Stimulated activated CD8-positive, alpha-beta memory T cell treated with anti-CD3 and anti-CD28 coated beads, Interleukin-12 subunit alpha, Interleukin-12 subunit beta, amount 100 ng/mL, for 4 hours (primary cell): ENCODE measurements around the gene AHNAK2.
"Not testable (repeated sequence)": the region's sequence is repeated elsewhere in the genome, so short reads cannot be mapped to it uniquely, and the experiment has no call there.

ENCODE experiments used
- DNase-seq: peaks from one replicate; pipeline ENCODE4 v3.0.0-alpha.2; 2020; ENCODE audit warnings: low read depth

The AHNAK2 gene

DNA sequence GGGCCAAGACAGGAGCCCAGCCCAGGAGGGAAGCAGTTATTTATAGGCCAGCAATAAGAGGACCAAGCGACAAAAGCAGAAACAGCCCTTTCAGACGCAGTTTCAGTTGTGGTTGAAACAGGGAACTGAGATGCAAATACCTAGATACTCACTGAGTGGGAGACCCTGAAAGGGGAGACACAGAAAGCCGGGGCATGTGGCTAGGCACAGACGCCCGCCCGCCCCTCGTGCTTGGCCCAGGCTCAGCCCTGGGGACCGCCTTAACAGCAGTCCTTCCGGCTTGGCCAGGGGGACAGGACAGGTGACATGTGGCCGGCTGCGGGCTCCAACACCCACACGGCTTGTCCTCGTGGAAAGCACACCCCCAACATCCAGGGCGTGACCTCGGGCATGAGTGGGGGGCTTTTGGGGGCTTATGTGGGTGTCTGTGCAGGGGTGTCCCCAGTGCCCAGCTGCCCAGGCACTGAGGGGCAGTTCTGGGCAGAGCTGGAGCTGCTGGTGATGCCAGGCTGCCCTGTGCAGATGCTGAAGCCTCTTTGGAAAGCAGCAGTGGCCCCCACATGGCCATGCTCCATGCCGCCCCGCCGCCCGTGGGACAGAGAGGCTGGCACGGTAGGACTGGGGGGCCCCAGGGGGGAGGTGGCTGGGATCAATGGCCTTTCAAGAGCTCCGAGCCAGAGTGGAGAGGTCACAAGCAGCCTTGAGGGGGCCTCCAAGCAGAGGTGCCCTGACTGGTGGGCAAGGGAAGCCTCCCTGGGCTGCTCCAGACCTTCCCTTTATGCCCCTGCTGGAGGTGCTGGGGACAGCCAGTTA, 51.3 kb downstream of the AHNAK2 start:
- no peak for DNase-seq

DNA sequence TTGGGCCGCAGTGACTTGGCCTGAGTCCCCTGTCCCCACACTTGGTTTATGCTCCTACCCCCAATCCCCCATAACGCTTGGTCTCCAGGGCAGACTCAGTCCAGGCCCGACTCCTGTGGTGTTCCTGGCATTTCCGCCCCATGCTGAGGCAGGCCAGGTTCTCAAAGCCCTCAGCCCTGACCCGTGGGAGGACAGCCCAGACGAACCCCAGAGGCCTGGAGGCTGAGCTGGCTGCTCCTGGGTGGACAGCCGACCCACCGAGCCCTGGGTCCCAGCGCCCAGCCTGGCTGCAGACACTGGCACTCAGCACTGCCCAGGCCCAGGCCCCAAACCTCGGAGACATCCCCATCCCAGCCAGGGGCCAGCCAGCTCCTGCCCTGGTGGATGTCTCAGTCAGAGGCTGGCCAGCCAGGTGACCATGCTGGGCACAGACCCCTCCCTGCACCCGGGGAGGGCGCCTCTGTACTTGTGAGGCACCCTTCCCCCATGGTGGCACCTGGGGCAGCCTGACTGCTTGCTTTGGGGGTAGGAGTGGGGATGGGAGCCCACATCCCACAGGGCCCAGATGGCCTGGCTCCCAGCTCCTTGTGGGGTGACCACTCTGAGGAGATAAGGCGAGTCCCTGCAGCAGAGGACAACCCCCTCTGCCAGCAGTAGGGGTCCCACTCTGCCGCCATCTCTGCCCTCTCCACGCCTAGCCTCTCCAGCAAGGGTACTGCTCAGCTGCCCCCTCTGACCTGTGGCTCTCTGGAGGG, 52.1 kb downstream of the AHNAK2 start:
- DNase-seq, result no peak

DNA sequence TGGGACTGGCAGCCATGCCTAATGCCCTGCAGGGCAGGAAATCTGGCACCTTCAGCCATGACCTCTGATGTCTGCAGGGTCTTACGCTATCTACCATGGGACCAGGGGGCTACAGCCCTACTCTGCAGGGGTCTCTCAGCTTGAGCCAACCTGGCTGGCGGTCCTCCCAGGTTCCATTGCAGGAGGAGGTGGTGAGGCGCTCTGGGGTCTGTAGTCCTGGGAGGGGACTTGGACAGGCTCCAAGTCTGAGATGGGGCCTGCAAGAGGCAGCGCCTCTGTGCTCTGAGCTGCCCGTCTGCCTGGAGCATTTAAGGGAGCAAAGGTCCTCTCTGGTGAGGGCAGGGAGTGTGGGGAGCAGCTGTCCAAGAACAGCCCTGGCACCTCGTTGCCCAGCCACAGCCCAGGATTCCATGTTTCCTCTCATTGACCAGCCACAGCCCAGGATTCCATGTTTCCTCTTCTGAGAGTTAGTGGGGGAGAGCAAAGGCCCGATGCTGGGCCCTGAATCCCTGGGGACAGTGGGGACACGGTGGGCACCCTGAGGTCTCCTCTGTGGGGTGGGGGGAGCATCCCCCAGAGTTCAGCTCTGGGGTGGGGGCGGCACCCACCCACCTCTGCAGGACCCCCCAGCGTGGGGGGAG, 52.8 kb downstream of the AHNAK2 start:
- no peak for DNase-seq

DNA sequence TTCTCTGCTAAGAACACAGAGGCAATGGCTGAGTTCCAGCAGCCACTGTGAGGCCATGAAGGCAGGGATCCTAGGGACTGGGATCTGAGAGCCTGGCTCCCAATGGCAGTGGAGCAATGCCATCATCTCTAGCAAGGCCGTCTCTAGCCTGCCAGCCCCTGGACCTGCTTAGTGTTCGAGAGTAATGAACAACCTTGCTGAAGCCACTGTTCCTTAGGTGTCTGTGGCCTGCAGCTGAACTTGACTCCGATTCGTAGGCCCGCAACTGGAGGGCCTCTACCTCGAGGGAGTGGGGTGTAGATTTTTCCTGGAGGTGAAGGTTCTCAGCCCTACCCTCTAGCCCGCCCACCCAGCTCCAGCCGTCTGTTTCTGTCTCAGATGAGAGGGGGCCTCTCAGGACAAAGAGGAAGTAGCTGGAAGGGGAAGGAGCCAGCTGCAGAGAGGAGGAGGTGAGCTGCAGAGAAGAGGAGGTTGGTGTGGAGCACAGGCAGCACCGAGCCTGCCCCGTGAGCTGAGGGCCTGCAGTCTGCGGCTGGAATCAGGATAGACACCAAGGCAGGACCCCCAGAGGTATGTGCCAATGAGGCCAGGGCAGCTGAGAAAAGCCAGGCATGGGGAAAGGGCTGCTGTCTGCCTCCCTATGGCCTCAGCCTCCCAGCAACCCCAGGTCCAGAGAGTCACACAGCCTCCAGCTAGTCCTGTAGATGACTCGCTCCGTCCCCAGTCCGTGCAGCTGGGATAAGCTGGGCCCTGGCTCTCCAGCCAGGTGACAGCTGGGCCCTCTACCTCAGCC, 53.6 kb downstream of the AHNAK2 start, which contains the start of gene PLD4:
TSS of gene PLD4 (plus strand) at position 459 of the 793 bp plus-strand sequence. CDS start 2,262 bp downstream, outside the sequence.
- DNase-seq, result no peak

DNA sequence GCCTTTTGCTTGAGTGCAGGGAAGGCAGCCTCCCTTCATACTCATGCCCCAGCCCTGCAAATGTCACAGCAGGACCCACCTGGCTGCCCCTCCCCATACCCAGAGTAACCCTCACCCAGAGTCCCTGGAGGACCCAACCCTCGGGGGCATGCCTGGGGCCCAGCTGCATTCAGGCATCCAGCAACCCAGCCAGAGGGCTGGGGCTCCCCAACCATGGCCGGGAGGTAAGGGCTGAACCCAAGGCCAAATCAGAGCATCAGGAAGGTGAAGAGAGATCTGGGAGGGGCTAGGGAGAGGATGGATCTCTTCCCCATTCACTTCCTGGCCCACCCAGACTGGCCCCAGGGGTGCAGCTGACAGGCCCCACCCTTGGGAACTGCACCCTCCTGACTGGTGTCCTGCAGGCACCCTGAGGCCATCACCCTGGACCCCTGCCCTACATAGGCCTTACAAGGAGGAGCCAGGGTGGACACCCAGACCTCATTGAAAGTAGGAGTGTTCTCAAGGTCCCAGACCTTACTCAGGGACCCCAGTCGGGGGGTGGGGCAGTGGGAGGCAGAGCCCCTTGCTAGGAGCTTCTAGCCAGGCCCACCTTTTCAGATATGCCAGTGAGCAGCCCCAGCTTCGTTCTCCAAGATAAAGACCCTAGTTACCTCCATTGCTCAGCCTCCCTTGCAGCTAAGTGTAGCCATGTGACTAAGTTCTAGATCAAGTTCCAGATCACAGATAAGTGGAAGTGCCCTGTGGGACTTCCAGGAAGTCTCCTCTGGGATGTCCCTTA, 54.3 kb downstream of the AHNAK2 start:
- no peak for DNase-seq

DNA sequence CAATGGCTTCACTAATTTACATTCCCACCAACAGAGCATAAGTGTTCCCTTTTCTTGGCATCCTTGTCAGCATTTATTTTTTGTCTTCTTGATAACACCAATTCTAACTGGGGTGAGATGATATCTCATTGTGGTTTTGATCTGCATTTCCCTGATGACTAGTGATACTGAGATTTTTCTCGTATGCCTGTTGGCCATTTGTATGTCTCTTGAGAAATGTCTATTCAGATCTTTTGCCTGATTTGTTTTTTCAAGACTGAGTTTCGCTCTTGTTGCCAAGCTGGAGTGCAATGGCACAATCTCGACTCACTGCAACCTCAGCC, 58.2 kb downstream of the AHNAK2 start:
- DNase-seq, result no peak

DNA sequence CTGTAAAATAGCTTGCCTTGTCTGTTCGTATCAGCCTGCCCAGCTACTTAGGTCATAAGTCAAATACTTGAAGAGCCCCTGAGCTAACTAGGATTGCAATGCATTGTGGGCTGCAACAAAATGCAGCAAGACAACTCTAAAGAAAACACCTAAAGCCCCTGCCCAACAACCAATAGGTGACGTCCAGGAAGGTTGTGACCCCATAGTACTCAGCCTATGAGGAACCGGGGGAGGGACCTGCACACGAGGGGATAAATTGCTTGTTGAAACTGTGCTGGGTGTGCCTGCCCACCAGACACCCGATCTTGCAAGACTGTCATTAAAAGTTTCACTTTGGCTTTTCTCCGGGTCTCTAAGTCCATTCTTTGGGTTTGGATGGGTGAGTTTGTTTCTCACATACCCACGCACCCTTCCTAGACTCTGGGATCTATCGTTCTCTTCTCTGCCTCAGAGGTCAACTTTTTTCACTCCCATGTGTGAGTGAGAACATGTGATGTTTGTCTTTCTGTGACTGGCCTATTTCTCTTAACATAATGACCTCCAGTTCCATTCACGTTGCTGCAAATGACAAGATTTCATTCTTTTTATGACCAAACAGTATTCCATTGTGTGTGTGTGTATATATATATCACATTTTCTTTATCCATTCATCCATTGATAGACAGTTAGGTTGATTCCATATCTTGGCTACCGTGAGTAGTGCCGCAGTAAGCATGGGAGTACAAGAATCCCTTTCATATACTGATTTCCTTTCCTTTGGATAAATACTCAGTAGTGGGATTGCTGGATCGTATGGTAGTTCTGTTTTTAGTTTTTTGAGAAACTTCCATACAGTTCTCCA, 58.8 kb downstream of the AHNAK2 start:
- DNase-seq, result not testable (repeated sequence)

DNA sequence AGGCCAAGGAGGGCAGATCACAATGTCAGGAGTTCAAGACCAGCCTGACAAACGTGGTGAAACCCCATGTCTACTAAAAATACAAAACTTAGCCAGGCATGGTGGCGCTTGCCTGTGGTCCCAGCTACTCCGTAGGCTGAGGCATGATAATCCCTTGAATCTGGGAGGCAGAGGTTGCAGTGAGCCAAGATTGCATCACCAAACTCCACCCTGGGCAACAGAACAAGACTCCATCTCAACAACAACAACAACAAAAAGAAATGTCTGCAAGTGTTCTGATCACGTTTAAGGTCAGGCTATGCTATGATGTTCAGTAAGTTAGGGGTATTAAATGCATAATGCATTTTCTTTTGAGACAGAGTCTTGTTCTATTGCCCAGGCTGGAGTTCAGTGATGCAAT, 60.2 kb downstream of the AHNAK2 start:
- DNase-seq, result no peak

DNA sequence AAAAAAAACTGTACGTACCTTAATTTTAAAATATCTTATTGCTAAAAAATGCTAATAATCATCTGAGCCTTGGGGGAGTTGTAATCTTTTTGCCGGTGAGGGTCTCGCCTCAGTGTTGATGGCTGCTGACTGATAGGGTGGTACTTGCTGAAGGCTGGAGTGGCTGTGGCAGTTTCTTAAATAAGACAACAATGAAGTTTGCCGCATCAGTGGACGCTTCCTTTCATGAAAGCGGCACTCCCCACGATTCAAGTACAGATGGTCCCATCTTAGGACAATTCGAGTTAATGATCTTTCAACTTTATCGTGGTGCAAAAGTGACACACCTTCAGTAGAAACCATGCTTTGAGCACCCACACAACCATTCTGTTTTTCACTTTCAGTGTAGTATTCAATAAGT, 61.1 kb downstream of the AHNAK2 start:
- no peak for DNase-seq

DNA sequence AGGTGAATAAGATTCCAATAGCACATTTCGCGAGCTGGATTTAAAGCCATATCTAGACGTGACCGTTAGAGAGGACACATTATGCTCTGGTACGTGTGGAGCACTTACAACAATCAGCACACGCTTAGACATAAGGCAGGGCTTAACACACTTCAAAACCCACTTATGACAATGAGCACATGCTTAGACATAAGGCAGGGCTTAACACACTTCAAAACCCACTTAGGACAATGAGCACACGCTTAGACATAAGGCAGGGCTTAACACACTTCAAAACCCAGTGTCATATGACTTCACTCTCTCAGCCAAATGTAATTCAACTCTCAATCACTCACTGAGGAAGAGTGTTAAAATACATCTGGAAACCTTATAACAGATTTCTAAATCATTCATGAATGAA, 64.7 kb downstream of the AHNAK2 start:
- DNase-seq, result no peak

DNA sequence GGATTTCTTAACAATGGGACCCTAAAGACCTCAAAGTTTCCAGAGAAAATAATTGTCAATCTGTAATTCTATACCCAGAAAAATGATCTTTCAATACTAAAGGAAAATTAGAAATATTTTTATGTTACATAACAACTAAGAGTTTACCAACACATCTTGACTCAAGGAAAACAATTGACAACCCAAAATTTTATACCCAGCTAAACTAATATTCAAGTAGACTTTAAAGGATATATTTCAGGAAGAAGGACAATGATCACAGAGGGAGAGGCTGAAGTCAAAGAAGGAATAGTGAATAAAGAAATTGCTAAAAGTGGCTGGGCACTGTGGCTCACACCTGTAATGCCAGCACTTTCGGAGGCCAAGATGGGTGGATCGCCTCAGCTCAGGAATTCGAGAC, 66.1 kb downstream of the AHNAK2 start:
- no peak for DNase-seq

DNA sequence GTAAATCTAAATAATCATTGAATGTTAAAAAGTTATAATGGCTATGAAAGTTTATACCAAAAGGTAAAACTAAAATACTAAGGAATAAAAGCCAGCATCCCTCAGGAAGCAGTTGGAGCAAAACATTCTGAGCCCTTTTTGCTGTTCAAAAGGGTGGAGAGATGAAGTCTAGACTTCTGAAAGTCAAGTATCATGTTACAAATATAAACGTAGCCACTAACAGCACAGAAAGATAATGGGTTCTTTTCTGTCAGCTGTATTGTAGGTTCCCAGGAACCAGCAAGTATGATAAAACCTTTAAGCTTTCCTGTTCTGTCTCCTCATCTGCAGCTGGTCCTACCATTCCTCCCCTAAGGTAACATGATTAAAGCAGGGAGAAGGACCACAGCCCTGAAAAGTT, 69.9 kb downstream of the AHNAK2 start:
- no peak for DNase-seq

DNA sequence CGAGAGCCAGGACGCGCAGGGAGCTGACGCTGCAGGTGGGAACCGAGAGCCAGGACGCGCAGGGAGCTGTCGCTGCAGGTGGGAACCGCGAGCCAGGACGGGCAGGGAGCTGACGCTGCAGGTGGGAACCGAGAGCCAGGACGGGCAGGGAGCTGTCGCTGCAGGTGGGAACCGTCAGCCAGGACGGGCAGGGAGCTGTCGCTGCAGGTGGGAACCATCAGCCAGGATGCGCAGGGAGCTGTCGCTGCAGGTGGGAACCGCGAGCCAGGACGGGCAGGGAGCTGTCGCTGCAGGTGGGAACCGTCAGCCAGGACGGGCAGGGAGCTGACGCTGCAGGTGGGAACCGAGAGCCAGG, 72.6 kb downstream of the AHNAK2 start:
- DNase-seq, result not testable (repeated sequence)

DNA sequence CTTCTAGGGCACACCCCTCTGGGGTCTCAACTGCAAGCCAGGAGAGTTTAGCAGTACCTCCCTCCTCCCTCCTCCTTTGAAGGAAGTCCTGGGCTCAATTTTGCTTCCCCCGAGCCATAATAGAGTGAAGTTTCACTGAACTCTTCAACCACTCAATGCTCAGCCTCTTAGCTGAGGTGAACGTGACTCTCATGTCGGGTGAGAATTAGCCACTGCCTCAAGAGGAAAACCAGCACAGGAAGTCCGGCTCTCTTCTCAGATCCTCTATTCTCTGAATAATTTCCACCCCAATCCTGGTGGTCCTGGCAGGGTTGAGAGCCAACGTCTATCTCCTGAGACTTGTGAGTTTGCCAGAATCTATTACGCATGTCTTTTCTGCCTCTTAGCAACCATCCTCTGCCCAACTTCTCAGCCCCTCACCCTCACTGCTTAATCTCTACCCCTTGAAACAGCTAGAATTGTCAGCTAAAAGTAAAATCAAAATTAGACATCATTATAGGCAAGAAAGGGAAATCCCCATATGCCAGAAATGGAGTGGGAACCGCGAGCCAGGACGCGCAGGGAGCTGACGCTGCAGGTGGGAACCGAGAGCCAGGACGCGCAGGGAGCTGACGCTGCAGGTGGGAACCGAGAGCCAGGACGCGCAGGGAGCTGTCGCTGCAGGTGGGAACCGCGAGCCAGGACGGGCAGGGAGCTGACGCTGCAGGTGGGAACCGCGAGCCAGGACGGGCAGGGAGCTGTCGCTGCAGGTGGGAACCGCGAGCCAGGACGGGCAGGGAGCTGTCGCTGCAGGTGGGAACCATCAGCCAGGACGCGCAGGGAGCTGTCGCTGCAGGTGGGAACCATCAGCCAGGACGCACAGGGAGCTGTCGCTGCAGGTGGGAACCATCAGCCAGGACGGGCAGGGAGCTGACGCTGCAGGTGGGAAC, 73.3 kb downstream of the AHNAK2 start:
- DNase-seq, result not testable (repeated sequence)

DNA sequence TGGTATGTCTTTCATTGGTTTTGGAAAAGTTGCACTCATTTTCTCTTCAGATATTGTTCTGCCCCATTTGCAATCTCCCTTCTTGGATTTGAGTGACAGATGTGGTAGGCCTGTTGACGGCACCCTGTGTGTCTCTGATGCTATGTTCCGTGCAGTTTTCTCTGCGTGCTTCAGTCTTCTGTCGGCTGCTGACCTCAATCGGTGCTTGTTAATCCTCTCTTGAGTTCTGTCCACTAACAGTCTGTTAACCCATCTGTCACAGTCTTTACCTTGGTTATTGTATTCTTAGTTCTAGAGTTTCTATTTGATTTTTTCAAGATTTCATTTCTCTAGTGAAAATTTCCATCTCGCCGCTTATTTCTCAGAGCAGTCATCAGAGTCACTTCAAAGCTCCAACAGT, 74.2 kb downstream of the AHNAK2 start:
- no peak for DNase-seq

DNA sequence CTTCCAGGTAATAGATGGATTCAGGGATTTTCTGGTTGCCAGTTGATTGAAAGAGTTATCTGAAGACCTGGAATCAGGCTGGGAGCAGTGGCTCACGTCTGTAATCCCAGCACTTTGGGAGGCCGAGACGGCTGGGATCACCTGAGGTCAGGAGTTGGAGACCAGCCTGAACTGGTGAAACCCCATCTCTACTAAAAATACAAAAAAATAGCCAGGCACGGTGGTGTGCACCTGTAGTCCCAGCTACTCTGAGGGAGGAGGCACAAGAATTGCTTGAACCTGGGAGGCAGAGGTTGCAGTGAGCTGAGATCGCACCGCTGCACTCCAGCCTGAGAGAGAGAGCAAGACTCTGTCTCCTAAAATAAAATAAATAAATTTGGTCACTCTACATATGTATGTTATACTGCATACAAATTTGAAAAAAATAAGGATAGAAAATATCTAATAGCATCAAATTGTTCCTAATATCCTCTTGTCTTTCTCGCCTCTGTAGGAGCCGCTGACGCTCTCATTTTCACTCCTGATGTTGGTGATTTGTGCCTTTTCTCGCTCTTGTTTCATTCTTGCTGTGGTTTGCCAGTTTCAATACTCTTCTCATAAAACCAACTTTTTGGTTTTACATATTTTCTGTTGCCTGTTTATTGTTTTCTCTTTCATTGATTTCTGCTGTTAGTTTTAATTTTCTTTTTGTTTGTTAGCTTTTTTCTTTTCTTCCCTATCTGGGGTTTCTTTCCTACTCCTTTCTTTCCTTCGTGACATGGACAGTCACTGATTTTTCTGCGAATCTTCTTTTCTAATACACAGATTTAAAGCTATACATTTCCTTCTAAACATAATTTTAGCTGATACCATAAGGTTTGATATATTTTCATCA, 77.3 kb downstream of the AHNAK2 start:
- no peak for DNase-seq

DNA sequence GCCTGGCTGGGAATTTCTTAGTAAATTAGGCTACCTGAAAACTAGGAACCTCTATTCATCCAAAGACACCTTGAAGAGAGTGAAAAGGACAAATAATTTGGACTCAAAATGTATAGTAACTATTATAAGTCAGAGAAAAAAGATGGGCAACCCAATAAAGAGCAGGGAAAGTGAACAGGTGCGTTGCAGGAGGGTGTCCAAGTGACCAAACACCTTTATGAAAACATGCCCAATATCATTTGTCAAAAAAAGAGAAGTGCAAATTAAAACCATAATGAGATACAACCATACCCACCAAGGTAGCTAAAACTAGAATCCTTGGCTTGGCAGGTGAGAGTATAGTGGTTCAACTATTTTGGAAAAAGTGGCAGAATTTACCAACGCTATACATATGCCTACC, 78.4 kb downstream of the AHNAK2 start:
- DNase-seq, result no peak

DNA sequence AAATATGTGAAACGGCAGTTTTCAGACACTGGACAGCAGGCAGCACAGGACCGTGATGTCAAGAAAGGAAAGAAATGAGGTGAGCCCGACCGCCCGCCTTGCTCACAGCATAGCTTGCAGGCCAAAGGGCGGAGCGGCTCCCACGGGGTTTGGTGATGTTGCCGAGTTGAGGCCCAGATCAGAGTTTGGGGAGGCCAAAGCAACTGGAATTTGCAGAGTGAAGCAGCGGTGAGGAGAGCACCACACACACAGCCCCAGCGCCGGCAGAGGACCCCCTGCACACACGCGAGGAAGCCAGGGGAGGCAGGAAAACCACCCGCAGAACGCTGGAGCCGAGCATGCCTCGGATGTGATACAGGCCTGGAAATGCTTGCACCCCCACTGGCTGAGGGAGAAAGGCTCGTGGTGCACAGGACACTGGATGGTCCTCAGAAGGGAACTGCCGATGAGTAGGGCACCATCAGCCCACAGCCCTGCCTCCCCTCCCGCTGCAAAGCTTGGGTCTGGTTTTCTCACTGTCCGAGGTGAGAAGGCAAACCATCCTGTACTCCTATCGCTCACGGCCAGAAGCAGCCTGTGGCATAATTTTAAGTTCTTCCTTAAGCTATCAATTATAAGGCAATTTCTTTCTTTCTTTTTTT, 79.2 kb downstream of the AHNAK2 start:
- DNase-seq, result no peak
